Mesendoderm (in vitro differentiated cells): Measurements from ENCODE around the gene PLSCR4.

Experiments
- DNase-seq: peaks from one replicate; pipeline ENCODE4 v3.0.0; 2013
- H2AK5ac ChIP-seq: 2 replicates; pipeline ENCODE4 v1.6.1; 2013; ENCODE audit warnings: low read length, inconsistent platforms
- H2BK120ac ChIP-seq: 2 replicates; pipeline ENCODE4 v1.6.1; 2013; ENCODE audit warnings: low read depth, mild to moderate bottlenecking, low read length, moderate library complexity, mixed read lengths
- H2BK15ac ChIP-seq: replicated peaks from 2 replicates; pipeline ENCODE4 v1.6.1; 2013; ENCODE audit warnings: low read depth, mild to moderate bottlenecking, moderate library complexity
- H2BK5ac ChIP-seq: 2 replicates; pipeline ENCODE4 v1.6.1; 2013; ENCODE audit warnings: low read length, inconsistent platforms
- H3K18ac ChIP-seq: 2 replicates; pipeline ENCODE4 v1.6.1; 2013; ENCODE audit warnings: mild to moderate bottlenecking, low read length, mixed read lengths
- H3K23ac ChIP-seq: one replicate; pipeline ENCODE4 v1.6.1; 2013; ENCODE audit warnings: low read length
- H3K27ac ChIP-seq: 2 replicates; pipeline ENCODE4 v1.5.1; 2013; ENCODE audit warnings: low read depth, mild to moderate bottlenecking, inconsistent platforms, low read length, moderate library complexity
- H3K27me3 ChIP-seq: 2 replicates; pipeline ENCODE4 v1.6.1; 2013; ENCODE audit warnings: low read length, control low read depth, mild to moderate bottlenecking, inconsistent platforms; ENCODE audit not compliant: insufficient read depth, poor library complexity
- H3K36me3 ChIP-seq: 2 replicates; pipeline ENCODE4 v1.6.1; 2013; ENCODE audit warnings: low read length, inconsistent platforms; ENCODE audit not compliant: control insufficient read depth, insufficient read depth
- H3K4ac ChIP-seq: one replicate; pipeline ENCODE4 v1.6.1; 2013; ENCODE audit warnings: low read depth, mild to moderate bottlenecking, low read length, moderate library complexity
- H3K4me1 ChIP-seq: 2 replicates; pipeline ENCODE4 v1.6.1; 2013; ENCODE audit warnings: low read depth, low read length, inconsistent platforms; ENCODE audit not compliant: control insufficient read depth
- H3K4me2 ChIP-seq: 2 replicates; pipeline ENCODE4 v1.6.1; 2013; ENCODE audit warnings: low read length
- H3K4me3 ChIP-seq: 2 replicates; pipeline ENCODE4 v1.5.1; 2013; ENCODE audit warnings: mild to moderate bottlenecking, low read length
- H3K56ac ChIP-seq: one replicate; pipeline ENCODE4 v1.6.1; 2013; ENCODE audit warnings: low read length
- H3K79me1 ChIP-seq: 2 replicates; pipeline ENCODE4 v1.6.1; 2013; ENCODE audit warnings: low read length, inconsistent platforms
- H3K79me2 ChIP-seq: 2 replicates; pipeline ENCODE4 v1.6.1; 2013; ENCODE audit warnings: mild to moderate bottlenecking, low read length; ENCODE audit not compliant: control insufficient read depth, insufficient read depth
- H3K9ac ChIP-seq: 2 replicates; pipeline ENCODE4 v1.6.1; 2013; ENCODE audit warnings: low read length, inconsistent platforms
- H4K5ac ChIP-seq: one replicate; pipeline ENCODE4 v1.6.1; 2013; ENCODE audit warnings: low read length
- H4K8ac ChIP-seq: one replicate; pipeline ENCODE4 v1.6.1; 2013; ENCODE audit warnings: low read depth, mild to moderate bottlenecking, control low read depth, low read length, moderate library complexity
- WGBS: extraction: QIAGEN DNeasy Blood & Tissue Kit; methylation state at CpG from one replicate; pipeline ENCODE4 v1.1.7; 2013; ENCODE audit warnings: low lambda C conversion rate, missing lambda C conversion rate; ENCODE audit not compliant: insufficient coverage; ENCODE audit errors: extremely low coverage; 5-methylcytosine and 5-hydroxymethylcytosine counted together

The PLSCR4 gene

DNA sequence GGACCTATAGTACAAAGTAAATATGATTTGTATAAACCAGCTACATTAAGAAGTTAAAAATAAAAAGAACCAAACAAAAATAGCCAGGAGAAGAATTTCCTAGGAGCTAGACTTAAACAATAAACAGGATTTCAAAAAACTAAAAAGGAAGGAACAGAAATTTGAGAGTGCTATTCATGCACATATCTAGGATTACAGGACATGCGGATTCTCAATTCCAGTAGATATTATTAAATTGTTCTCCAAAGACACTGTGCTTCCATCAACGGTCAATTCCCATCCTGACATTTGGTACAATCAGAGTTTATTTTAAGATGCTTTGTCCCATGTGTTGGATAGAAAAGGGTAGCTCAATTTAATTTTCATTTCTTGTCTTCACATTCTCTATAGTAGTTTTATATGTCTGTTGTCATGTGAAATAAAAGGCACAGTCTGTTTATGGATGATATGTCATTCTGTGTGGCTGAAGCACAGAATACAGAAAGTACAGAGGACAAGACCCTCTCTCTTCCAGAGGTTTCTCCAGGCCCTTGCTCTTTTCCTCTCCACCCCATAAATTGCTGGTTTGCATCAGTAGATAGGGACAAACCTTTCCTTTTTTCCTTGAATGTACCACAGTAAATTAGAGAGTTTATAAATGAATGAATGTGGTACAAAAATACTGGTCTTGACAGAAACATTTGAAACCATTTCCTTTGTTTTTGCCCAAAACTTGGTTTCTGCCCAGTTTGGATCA lies 93.4 kb downstream of the PLSCR4 start:
- no peak overlapping the region for H3K27ac ChIP-seq
- no peak overlapping the region for H3K18ac ChIP-seq
- H3K4me3 ChIP-seq: no peak overlapping the region
- H3K9ac ChIP-seq: no peak overlapping the region
- no peak overlapping the region for H4K8ac ChIP-seq
- H2BK5ac ChIP-seq: no peak overlapping the region
- H2AK5ac ChIP-seq: no peak overlapping the region
- no peaks in the 10 kb centered on the region for H3K4me1 ChIP-seq
- DNase-seq: no peak
- H3K23ac ChIP-seq: no peak overlapping the region
- no peaks in the 10 kb centered on the region for H3K27me3 ChIP-seq
- no peak overlapping the region for H3K4me2 ChIP-seq
- WGBS: no CpG with 5 or more reads among the region's 2 CpGs
- no peak overlapping the region for H4K5ac ChIP-seq
- H3K56ac ChIP-seq: no peak overlapping the region
- no peak overlapping the region for H2BK120ac ChIP-seq
- no peak overlapping the region for H2BK15ac ChIP-seq
- H3K79me2 ChIP-seq: peaks cover 30% of the 10 kb centered on the region
- H3K4ac ChIP-seq: no peak overlapping the region
- peaks cover 2% of the 10 kb centered on the region for H3K79me1 ChIP-seq
- no peaks in the 10 kb centered on the region for H3K36me3 ChIP-seq

DNA sequence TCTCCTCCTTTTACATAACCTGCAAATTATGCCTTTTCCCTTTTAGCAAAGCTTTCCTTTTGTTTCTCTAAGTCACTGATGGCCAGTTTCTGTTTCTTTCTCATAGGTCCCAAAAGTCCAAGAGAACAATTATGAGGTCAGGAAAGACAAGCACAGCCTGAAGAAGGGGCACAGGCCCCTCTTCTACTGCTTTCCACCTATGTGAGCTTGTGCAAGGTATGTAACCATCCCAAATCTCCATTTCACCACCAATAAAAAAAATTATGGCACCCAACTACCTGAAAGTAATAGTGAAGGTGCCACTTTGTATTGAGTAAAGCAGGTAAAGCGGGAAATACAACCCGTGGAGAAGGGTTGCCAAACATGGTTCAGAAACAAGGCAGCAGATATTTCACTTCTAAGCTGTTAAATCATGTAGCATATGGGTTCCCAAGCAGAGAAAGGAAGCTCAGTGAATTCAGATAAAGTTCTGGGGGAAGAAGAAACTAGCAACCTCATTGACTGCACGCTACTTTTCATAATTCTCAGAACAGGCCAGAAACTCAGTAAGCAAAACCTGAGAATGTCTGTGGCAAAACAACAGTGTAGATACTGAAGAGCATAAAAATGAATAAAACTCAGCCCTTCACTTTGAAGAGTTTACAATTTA lies 94.1 kb downstream of the PLSCR4 start:
- Histone ChIP-seq H3K4me2 (no peak overlapping the region), H3K4ac (no peak overlapping the region), H4K8ac (no peak overlapping the region), H4K5ac (no peak overlapping the region), H3K27ac (no peak overlapping the region), H3K4me3 (no peak overlapping the region), H3K79me1 (peaks cover 2% of the 10 kb centered on the region), H3K79me2 (peaks cover 30% of the 10 kb centered on the region), H3K23ac (no peak overlapping the region), H3K27me3 (no peaks in the 10 kb centered on the region), H3K4me1 (no peaks in the 10 kb centered on the region), H3K9ac (no peak overlapping the region), H2BK5ac (no peak overlapping the region), H3K18ac (no peak overlapping the region), H2BK15ac (no peak overlapping the region), H3K36me3 (no peaks in the 10 kb centered on the region), H2AK5ac (no peak overlapping the region), H2BK120ac (no peak overlapping the region), H3K56ac (no peak overlapping the region)
- WGBS: no CpG with 5 or more reads among the region's 3 CpGs
- DNase-seq: no peak

DNA sequence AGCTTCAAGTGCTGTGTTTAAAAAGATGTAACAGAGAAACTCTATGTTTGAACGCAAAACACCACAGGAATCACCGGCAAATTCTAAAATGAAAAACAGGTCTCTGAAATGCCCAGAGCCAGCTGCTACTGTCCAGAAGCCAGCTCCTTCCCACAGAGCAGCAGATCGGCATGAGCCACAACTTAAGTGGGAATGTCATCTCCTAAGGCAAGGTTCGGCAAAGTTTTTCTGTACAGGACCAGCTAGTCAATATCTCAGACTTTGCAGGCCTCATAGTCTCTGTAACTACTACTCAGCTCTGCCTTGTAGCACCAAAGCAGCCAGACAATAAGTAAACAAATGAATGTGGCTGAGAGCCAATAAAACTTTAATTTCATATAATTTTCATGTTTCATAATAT lies 94.8 kb downstream of the PLSCR4 start:
- no peak overlapping the region for H3K4me2 ChIP-seq
- H3K27me3 ChIP-seq: no peaks in the 10 kb centered on the region
- peak overlapping the region; percentile 70 for H3K18ac ChIP-seq
- no peak overlapping the region for H3K9ac ChIP-seq
- H3K36me3 ChIP-seq: no peaks in the 10 kb centered on the region
- no peak overlapping the region for H2BK15ac ChIP-seq
- peak overlapping the region; percentile 12 for H3K4ac ChIP-seq
- H3K27ac ChIP-seq: no peak overlapping the region
- no peak overlapping the region for H4K8ac ChIP-seq
- peaks cover 32% of the 10 kb centered on the region for H3K79me2 ChIP-seq
- no peaks in the 10 kb centered on the region for H3K4me1 ChIP-seq
- no peak overlapping the region for H3K56ac ChIP-seq
- no peak overlapping the region for H3K23ac ChIP-seq
- no peak overlapping the region for H4K5ac ChIP-seq
- no peak overlapping the region for H2BK120ac ChIP-seq
- H2AK5ac ChIP-seq: no peak overlapping the region
- no CpG with 5 or more reads among the region's 4 CpGs for WGBS
- no peak for DNase-seq
- no peak overlapping the region for H2BK5ac ChIP-seq
- no peak overlapping the region for H3K4me3 ChIP-seq
- peaks cover 4% of the 10 kb centered on the region for H3K79me1 ChIP-seq

GRCh38 chr3:146154995-146155394 lies 95.9 kb downstream of the PLSCR4 start:
- no CpG with 5 or more reads among the region's 2 CpGs for WGBS
- Histone ChIP-seq H3K4me3 (no peak overlapping the region), H2BK15ac (no peak overlapping the region), H3K9ac (no peak overlapping the region), H3K79me1 (peaks cover 4% of the 10 kb centered on the region), H3K56ac (no peak overlapping the region), H4K8ac (no peak overlapping the region), H3K36me3 (no peaks in the 10 kb centered on the region), H3K27me3 (no peaks in the 10 kb centered on the region), H2BK120ac (no peak overlapping the region), H2AK5ac (no peak overlapping the region), H2BK5ac (no peak overlapping the region), H3K4me2 (no peak overlapping the region), H3K18ac (no peak overlapping the region), H4K5ac (no peak overlapping the region), H3K27ac (no peak overlapping the region), H3K79me2 (peaks cover 31% of the 10 kb centered on the region), H3K4me1 (no peaks in the 10 kb centered on the region), H3K23ac (no peak overlapping the region), H3K4ac (no peak overlapping the region)
- DNase-seq: peak; percentile 46

- DNase-seq: no peak
- Histone ChIP-seq H3K4ac (no peak overlapping the region), H2BK15ac (no peak overlapping the region), H4K5ac (no peak overlapping the region), H3K18ac (no peak overlapping the region), H3K79me1 (peaks cover 4% of the 10 kb centered on the region), H3K27me3 (no peaks in the 10 kb centered on the region), H3K27ac (no peak overlapping the region), H3K36me3 (no peaks in the 10 kb centered on the region), H3K4me3 (no peak overlapping the region), H2BK5ac (no peak overlapping the region), H4K8ac (no peak overlapping the region), H3K56ac (no peak overlapping the region), H2AK5ac (no peak overlapping the region), H3K79me2 (peaks cover 27% of the 10 kb centered on the region), H3K4me1 (no peaks in the 10 kb centered on the region), H3K9ac (no peak overlapping the region), H3K23ac (no peak overlapping the region), H2BK120ac (no peak overlapping the region), H3K4me2 (no peak overlapping the region)
- WGBS: 100% methylated on average over 1 of the region's 1 CpG
These were observed 96.6 kb downstream of the PLSCR4 start for GRCh38 chr3:146154316-146154715.
